HG03575 (cell line): ENCODE measurements around the gene GBX2.
"Not testable (repeated sequence)": the region's sequence is repeated elsewhere in the genome, so short reads cannot be mapped to it uniquely, and the experiment has no call there.

ENCODE experiments used
- ATAC-seq: cut with Tn5 transposase; IDR thresholded peaks from one replicate; pipeline ENCODE4 v1.9.1; 2021; ENCODE audit not compliant: unreplicated experiment, insufficient number of reproducible peaks, low FRiP score; ENCODE audit errors: extremely low read depth

GBX2 gene

GRCh38 chr2:236158969-236159777 lies 9.0 kb downstream of the GBX2 start:
- no peak for ATAC-seq

- no peak for ATAC-seq
Measured at GRCh38 chr2:236157815-236158498, 10.2 kb downstream of the GBX2 start.

- no peak for ATAC-seq
Measured at GRCh38 chr2:236157366-236157765, 10.8 kb downstream of the GBX2 start.

DNA sequence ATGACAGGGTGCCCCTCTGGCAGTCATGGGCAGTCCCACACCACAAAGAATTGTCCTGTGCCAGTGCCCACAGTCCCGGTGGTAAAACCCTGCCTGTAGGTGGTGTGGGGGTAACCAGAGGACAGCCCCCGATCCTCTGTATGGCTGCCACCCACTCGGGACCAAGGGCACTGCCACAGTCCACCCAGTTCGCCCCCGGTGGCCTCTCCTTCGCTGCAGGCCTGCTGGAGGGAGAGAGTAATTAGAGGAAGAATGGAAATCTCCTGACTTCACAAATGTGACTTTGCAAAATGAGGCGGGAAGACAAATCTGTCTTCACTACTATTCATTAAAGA lies 11.4 kb downstream of the GBX2 start:
- no peak for ATAC-seq

- ATAC-seq = no peak
Measured at GRCh38 chr2:236156095-236156859, 11.9 kb downstream of the GBX2 start.

DNA sequence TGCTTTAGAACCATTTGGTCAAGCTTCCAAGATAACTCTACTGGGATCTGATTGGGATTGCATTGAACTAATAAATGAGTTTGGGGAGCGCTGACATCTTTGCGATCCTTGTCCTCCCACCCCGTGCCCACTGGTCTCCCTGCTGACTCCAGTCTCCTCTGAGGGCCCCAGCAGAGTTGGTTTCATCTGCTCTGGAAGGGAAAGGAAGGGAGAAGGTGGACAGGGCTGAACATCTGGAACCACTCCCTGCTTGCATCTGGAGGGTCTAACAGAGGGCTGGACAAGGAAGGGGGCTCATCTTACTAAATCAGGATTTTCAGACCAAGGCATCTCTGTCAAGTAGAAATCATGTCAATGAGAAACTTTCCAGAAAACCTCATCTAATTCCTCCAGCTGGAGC lies 12.8 kb downstream of the GBX2 start:
- ATAC-seq = no peak

GRCh38 chr2:236146436-236146835 lies 21.8 kb downstream of the GBX2 start:
- no peak for ATAC-seq

GRCh38 chr2:236143811-236144210 lies 24.4 kb downstream of the GBX2 start:
- ATAC-seq = no peak

- not testable (repeated sequence) for ATAC-seq
Measured at GRCh38 chr2:236141616-236142015, 26.6 kb downstream of the GBX2 start.

GRCh38 chr2:236137066-236137465 lies 31.1 kb downstream of the GBX2 start:
- no peak for ATAC-seq

- ATAC-seq = no peak
Measured at GRCh38 chr2:236136538-236136937, 31.6 kb downstream of the GBX2 start.

- ATAC-seq = no peak
Measured at GRCh38 chr2:236133410-236134012, 34.7 kb downstream of the GBX2 start.

DNA sequence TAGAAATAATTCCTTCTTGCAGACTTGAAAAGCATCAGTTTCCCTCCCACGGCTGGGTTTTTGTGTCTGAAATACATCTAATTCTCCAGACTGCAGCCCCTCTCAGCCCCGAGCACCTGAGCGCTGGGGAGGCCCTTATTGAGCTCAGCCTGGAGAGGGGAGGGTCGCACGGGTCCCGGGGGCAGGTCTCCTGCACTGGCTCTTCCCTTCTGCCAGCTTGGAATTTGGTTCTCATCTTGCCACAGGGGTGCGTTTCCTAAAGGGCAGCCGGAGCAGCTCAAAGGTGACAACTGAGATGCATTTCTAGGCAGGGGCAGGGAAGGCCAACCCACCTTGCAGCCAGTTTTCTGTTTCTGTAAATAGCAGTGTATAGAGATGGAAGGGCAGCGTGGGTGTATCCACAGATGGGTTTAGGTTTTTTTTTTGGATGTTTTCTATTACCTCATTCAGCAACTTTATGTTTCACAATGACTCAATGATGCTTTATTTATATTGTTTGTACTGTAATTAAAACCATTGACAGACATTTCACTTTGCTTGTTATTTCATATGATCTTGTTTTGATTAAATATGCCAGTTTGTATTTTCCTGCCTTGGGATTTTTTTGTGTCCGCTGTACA lies 37.0 kb downstream of the GBX2 start:
- no peak for ATAC-seq

- no peak for ATAC-seq
Measured at GRCh38 chr2:236130349-236130998, 37.7 kb downstream of the GBX2 start.

- ATAC-seq = no peak
Measured at GRCh38 chr2:236129935-236130334, 38.3 kb downstream of the GBX2 start.

DNA sequence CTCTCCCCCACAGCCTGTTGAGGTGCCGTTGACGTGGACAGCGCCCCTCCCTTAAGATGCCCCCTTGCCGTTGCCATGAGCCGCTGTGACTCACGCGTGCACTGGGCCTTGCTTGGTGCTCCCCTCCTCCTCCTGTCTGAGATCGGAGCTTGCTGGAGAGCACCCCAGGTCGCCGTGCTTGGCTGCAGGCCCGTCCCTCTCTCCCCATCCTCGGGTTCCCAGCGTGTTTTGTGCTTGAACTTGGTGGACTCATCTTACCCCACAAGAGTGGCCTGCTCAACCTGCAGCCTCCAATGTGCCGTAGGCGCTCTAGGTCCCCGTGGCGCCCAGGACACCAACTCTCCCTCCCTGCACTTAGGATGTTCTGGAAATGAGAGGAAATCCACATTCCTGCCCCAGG lies 39.9 kb downstream of the GBX2 start:
- ATAC-seq = no peak

DNA sequence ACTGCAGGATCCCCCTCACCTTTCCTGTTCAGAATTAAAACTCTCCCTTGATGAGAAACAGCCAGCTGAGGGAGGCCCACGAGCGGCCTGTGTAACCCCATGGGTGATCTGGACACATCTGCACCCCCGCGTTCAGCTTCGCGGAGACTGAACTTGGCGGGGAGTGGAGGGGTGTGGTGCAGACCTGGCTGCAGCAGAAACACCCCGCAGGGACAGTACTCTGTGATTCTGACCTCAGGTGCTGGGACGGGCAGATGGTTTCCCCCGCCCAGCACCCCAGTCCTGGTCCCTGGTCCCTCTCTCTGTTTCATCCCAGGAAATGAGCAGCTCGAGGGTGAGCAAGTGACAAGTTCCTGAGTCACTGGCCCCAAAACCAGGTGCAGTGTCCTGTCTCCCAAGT lies 41.2 kb downstream of the GBX2 start:
- ATAC-seq = no peak

DNA sequence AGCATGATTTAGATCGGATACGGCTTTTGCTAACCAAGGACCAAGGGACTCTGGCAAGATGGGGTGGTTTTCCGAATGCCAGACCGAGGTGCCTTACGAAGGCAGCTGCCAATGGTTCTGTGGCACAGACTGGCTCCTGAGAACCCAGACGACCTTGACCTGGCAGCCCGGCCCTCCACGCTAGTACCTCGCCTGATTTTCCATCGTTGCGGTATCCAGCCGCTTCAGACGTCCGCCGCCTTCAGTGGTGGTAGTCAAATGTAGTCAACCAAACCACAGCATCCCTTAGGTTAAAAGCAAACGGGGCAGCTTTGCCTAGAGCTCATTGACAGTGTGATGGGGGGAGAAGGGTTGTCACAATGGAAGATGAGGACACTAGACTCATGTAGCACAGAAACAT lies 42.6 kb downstream of the GBX2 start:
- no peak for ATAC-seq
